HepG2 (cell line): Measurements from ENCODE around the gene COX14. TPM values are rescaled to one million over a fixed set of nuclear protein-coding genes. Genes with fewer than 3 reads are reported as not detected.

Experiments
- ATF1 ChIP-seq: IDR thresholded peaks from 2 replicates; pipeline ENCODE4 v1.6.1; 2016; ENCODE audit warnings: mild to moderate bottlenecking, control low read depth
- BRD4 ChIP-seq: sonication (generic); formaldehyde crosslinking; IDR thresholded peaks from 2 replicates; pipeline ENCODE4 v1.4.0; 2020; ENCODE audit warnings: missing genetic modification reagents
- CSRNP1 ChIP-seq: sonication (generic); formaldehyde crosslinking; IDR thresholded peaks from 2 replicates; pipeline ENCODE4 v1.8.1; 2023; ENCODE audit warnings: mild to moderate bottlenecking, missing genetic modification reagents
- DMTF1 ChIP-seq: sonication (generic); formaldehyde crosslinking; IDR thresholded peaks from 2 replicates; pipeline ENCODE4 v1.4.0; 2020; ENCODE audit warnings: mild to moderate bottlenecking, missing genetic modification reagents
- HINFP ChIP-seq: sonication (generic); formaldehyde crosslinking; IDR thresholded peaks from 2 replicates; pipeline ENCODE4 v1.4.0; 2020; ENCODE audit warnings: low read depth, mild to moderate bottlenecking, missing genetic modification reagents
- KDM5A ChIP-seq: fragments of 200-600 bp; sonication (generic); IDR thresholded peaks from 2 replicates; pipeline ENCODE4 v1.7.0; 2018; ENCODE audit warnings: antibody characterized with exemption, mild to moderate bottlenecking, low read length, borderline replicate concordance
- KLF15 ChIP-seq: sonication (generic); formaldehyde crosslinking; IDR thresholded peaks from 2 replicates; pipeline ENCODE4 v1.8.1; 2023; ENCODE audit warnings: borderline replicate concordance, mild to moderate bottlenecking, inconsistent platforms, missing genetic modification reagents, mixed read lengths
- RBFOX2 ChIP-seq: fragments of 200-400 bp; formaldehyde crosslinking; IDR thresholded peaks from 2 replicates; pipeline ENCODE4 v1.6.1; 2017; ENCODE audit warnings: low read depth, mild to moderate bottlenecking, low read length
- TARDBP ChIP-seq: sonication (generic); formaldehyde crosslinking; IDR thresholded peaks from 2 replicates; pipeline ENCODE4 v1.8.0; 2022; ENCODE audit warnings: mild to moderate bottlenecking, missing genetic modification reagents
- TFE3 ChIP-seq: IDR thresholded peaks from 2 replicates; pipeline ENCODE4 v1.6.1; 2016
- TRIM22 ChIP-seq: fragments of 450-650 bp; IDR thresholded peaks from 2 replicates; pipeline ENCODE4 v1.6.1; 2017
- ZBTB7B ChIP-seq: sonication (generic); formaldehyde crosslinking; IDR thresholded peaks from 2 replicates; pipeline ENCODE4 v1.4.0; 2020; ENCODE audit warnings: missing genetic modification reagents
- ZC3H13 ChIP-seq: sonication (generic); formaldehyde crosslinking; IDR thresholded peaks from 2 replicates; pipeline ENCODE4 v1.8.1; 2023; ENCODE audit warnings: mild to moderate bottlenecking, missing genetic modification reagents, moderate library complexity
- ZNF10 ChIP-seq: sonication (generic); formaldehyde crosslinking; IDR thresholded peaks from 2 replicates; pipeline ENCODE4 v1.4.0; 2020; ENCODE audit warnings: mild to moderate bottlenecking, low read depth, missing genetic modification reagents, borderline replicate concordance
- ZNF580 ChIP-seq: IDR thresholded peaks from 2 replicates; pipeline ENCODE4 v1.6.1; 2016; ENCODE audit warnings: low read depth, borderline replicate concordance
- ZNF616 ChIP-seq: sonication (generic); formaldehyde crosslinking; IDR thresholded peaks from 2 replicates; pipeline ENCODE4 v1.5.0; 2020; ENCODE audit warnings: low read depth, mild to moderate bottlenecking, missing genetic modification reagents
- ZNF772 ChIP-seq: sonication (generic); formaldehyde crosslinking; IDR thresholded peaks from 2 replicates; pipeline ENCODE4 v1.5.0; 2020; ENCODE audit warnings: mild to moderate bottlenecking, missing genetic modification reagents
- ZNF790 ChIP-seq: sonication (generic); formaldehyde crosslinking; IDR thresholded peaks from 2 replicates; pipeline ENCODE4 v1.8.0; 2022; ENCODE audit warnings: missing genetic modification reagents, mild to moderate bottlenecking, borderline replicate concordance
- ZXDC ChIP-seq: sonication (generic); formaldehyde crosslinking; IDR thresholded peaks from 2 replicates; pipeline ENCODE4 v1.5.0; 2020; ENCODE audit warnings: mild to moderate bottlenecking, missing genetic modification reagents
- polyA plus RNA-seq, 8 experiments: library from polyadenylated mRNA; depleted of rRNA in 3 of 8; stranded (reverse) in 7 of 8; unstranded in 1 of 8; fragments of >200 nt; fragmentation: Illumina TruSeq in 4 of 8; extraction: Trizol in 4 of 8; gene quantifications; 2 replicates each; pipeline versions ENCODE4 v1.2.1 to v1.2.3, GENCODE V29; 2011 to 2016; ENCODE audit warnings: low read depth in 4 of 8, missing spikeins in 1 of 8, mixed read lengths in 1 of 8; ENCODE audit not compliant: insufficient read depth in 1 of 8
- total RNA-seq, 5 experiments: library from RNA; depleted of rRNA; stranded (reverse); fragments of >200 nt; fragmentation: Illumina TruSeq; extraction: Trizol; gene quantifications; 2 replicates each; pipeline ENCODE4 v1.2.3, GENCODE V29; 2016; ENCODE audit warnings: low read depth in 1 of 5

The COX14 gene
- total and polyA plus RNA-seq, 2 of the 13 experiments (the other 11 are each of a cell fraction or from before 2014, with no cell fraction given): 53.0 to 71.6 TPM

- TF ChIP-seq ZBTB7B (CRISPR knock-in tag) (peak; percentile 55; the same call in 1 of the 2 replicates), ZC3H13 (CRISPR knock-in tag) (peak; percentile 33; the same call in 1 of the 2 replicates), DMTF1 (CRISPR knock-in tag) (no peak), KDM5A (no peak), ATF1 (no peak), ZNF790 (CRISPR knock-in tag) (no peak), ZNF580 (CRISPR knock-in tag) (0 out of 2 replicates have a peak, but pooled peaks have one; percentile 37), ZNF772 (CRISPR knock-in tag) (no peak; the same call in 1 of the 2 replicates), CSRNP1 (CRISPR knock-in tag) (no peak), TRIM22 (no peak), TFE3 (CRISPR knock-in tag) (peak; percentile 86), RBFOX2 (no peak), ZNF10 (CRISPR knock-in tag) (no peak), BRD4 (CRISPR knock-in tag) (no peak), ZNF616 (CRISPR knock-in tag) (no peak), TARDBP (CRISPR knock-in tag) (peak; percentile 35; the same call in 1 of the 2 replicates), KLF15 (no peak), HINFP (CRISPR knock-in tag) (no peak), ZXDC (CRISPR knock-in tag) (no peak)
These were observed 29.4 kb upstream of the COX14 start (continued) for GRCh38 chr12:50082644-50083043.
